Esophagus squamous epithelium (tissue), 4 donors: ENCODE measurements around the gene PSMD10.

Source experiments
- POLR2A ChIP-seq, 4 donors: fragments of 450-650 bp; IDR thresholded peaks; one replicate each; pipeline ENCODE4 v1.6.1; 2017; ENCODE audit warnings: antibody characterized with exemption in 4 of 4, mild to moderate bottlenecking in 4 of 4, moderate library complexity in 3 of 4
- TF ChIP-seq, protein P1 (sequence below), 6 experiments: fragments of 450-650 bp in 4 of 6; fragments of 200-600 bp in 2 of 6; sonication (generic) in 2 of 6; IDR thresholded peaks; one replicate each; pipeline ENCODE4 v1.5.1; 2016 to 2019; ENCODE audit warnings: antibody characterized with exemption in 6 of 6, mild to moderate bottlenecking in 4 of 6, moderate library complexity in 4 of 6

DNA sequence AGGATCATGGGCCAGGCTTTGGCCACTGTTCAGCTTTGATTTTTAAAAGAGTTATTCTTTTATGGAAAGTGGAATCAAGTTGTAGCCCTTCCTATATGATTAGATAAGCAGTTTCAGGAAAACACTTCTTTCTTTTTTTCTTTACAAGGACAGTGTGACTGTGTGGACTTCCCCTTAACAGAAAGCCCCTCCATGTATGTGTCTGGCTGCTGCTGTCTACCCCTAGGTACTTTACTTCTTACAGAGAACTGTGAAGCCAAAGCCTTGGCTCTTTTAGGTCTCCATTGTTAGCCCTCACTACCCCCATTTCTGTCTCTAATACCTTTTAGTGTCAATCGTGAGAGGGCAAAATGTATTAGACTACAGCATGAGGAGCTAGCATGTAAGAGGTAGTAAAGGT is 27.3 kb downstream of the PSMD10 start:
- TF ChIP-seq POLR2A (IDR thresholded peaks at IDR 0.05) = no peak
- TF ChIP-seq, protein P1, sequence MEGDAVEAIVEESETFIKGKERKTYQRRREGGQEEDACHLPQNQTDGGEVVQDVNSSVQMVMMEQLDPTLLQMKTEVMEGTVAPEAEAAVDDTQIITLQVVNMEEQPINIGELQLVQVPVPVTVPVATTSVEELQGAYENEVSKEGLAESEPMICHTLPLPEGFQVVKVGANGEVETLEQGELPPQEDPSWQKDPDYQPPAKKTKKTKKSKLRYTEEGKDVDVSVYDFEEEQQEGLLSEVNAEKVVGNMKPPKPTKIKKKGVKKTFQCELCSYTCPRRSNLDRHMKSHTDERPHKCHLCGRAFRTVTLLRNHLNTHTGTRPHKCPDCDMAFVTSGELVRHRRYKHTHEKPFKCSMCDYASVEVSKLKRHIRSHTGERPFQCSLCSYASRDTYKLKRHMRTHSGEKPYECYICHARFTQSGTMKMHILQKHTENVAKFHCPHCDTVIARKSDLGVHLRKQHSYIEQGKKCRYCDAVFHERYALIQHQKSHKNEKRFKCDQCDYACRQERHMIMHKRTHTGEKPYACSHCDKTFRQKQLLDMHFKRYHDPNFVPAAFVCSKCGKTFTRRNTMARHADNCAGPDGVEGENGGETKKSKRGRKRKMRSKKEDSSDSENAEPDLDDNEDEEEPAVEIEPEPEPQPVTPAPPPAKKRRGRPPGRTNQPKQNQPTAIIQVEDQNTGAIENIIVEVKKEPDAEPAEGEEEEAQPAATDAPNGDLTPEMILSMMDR (IDR thresholded peaks at IDR 0.05) = no peak
